ENCODE results near the gene TTC28.

TTC28 gene

GRCh38 chr22:28051787-28052356 is 627.8 kb downstream of the TTC28 start:
- H3K4me3 ChIP-seq (ENCODE audit: low read depth, low read length), result no peak overlapping the region
- ChIA-PET CTCF (interaction anchor here (0.7 to 6.7 kb wide), 60 partner anchors 9 to 1194 kb away, joined by 3 to 89 read pairs (median 4); no protein-coding TSS in a partner anchor), POLR2A (no interaction called here)
- no peak for DNase-seq (ENCODE audit: low read depth, low spot score)
- TF ChIP-seq CTCF (IDR thresholded peaks at IDR 0.05; ENCODE audit: insufficient read depth, low read length, missing control alignments), result peak; percentile 87

GRCh38 chr22:28051091-28051786 is 628.4 kb downstream of the TTC28 start:
- no peak for TF ChIP-seq CTCF (IDR thresholded peaks at IDR 0.05; ENCODE audit: insufficient read depth, low read length, missing control alignments)
- DNase-seq (ENCODE audit: low read depth, low spot score), result no peak
- ChIA-PET POLR2A (no interaction called here), CTCF (interaction anchor here (0.7 to 6.7 kb wide), 57 partner anchors 7 to 1195 kb away, joined by 3 to 89 read pairs (median 4); no protein-coding TSS in a partner anchor)
- H3K4me3 ChIP-seq (ENCODE audit: low read depth, low read length), result no peak overlapping the region

GRCh38 chr22:28048529-28048928 is 631.1 kb downstream of the TTC28 start:
- H3K4me3 ChIP-seq (ENCODE audit: low read depth, low read length), result no peak overlapping the region
- ChIA-PET CTCF (interaction anchor here (0.7 to 6.7 kb wide), 5 partner anchors 28 to 547 kb away, joined by 3 to 68 read pairs (median 4); no protein-coding TSS in a partner anchor), POLR2A (no interaction called here)
- TF ChIP-seq CTCF (IDR thresholded peaks at IDR 0.05; ENCODE audit: insufficient read depth, low read length, missing control alignments), result no peak
- DNase-seq (ENCODE audit: low read depth, low spot score), result no peak

GRCh38 chr22:28047740-28048139 is 631.9 kb downstream of the TTC28 start:
- H3K4me3 ChIP-seq (ENCODE audit: low read depth, low read length), result no peak overlapping the region
- POLR2A ChIA-PET, result no interaction called here
- no peak for TF ChIP-seq CTCF (IDR thresholded peaks at IDR 0.05; ENCODE audit: insufficient read depth, low read length, missing control alignments)
- CTCF ChIA-PET, result interaction anchor here (0.7 to 5.8 kb wide), 3 partner anchors 32 to 548 kb away, joined by 3 to 68 read pairs (median 4); no protein-coding TSS in a partner anchor
- DNase-seq (ENCODE audit: low read depth, low spot score), result no peak

- no peak for DNase-seq (ENCODE audit: low read depth, low spot score)
- H3K4me3 ChIP-seq (ENCODE audit: low read depth, low read length), result no peak overlapping the region
- ChIA-PET CTCF (no interaction called here), POLR2A (no interaction called here)
- TF ChIP-seq CTCF (IDR thresholded peaks at IDR 0.05; ENCODE audit: insufficient read depth, low read length, missing control alignments), result no peak
These were observed 633.5 kb downstream of the TTC28 start for GRCh38 chr22:28046100-28046499.

GRCh38 chr22:28044546-28045173 is 635.0 kb downstream of the TTC28 start:
- no peak for TF ChIP-seq CTCF (IDR thresholded peaks at IDR 0.05; ENCODE audit: insufficient read depth, low read length, missing control alignments)
- ChIA-PET POLR2A (no interaction called here), CTCF (interaction anchor here (1.4 to 2.8 kb wide), 2 partner anchors 552 to 556 kb away, joined by 3 to 9 read pairs; no protein-coding TSS in a partner anchor)
- no peak for DNase-seq (ENCODE audit: low read depth, low spot score)
- no peak overlapping the region for H3K4me3 ChIP-seq (ENCODE audit: low read depth, low read length)

Measured in AG04449 (cell line).